HepG2 (cell line): Measurements from ENCODE around the gene LYSMD1. TPM values are rescaled to one million over a fixed set of nuclear protein-coding genes. Genes with fewer than 3 reads are reported as not detected.

Experiments
- ATAC-seq: fragments of 200-7000 bp; cut with Tn5 transposase; 3 replicates; pipeline ENCODE4 v1.9.1; 2020; ENCODE audit warnings: mild to moderate bottlenecking, moderate library complexity
- BruUV-seq: library from RNA; stranded (reverse); fragments of 400-500 nt; replicated peaks from 2 replicates; lab custom pipeline; 2021; lab: Mats Ljungman, UMichigan
- CTCF ChIA-PET: fragments of 300-600 bp; formaldehyde crosslinking; extraction: SDS; loops from one replicate; lab custom pipeline; 2021; ENCODE audit warnings: low total read pairs, inconsistent platforms, low intra/inter-chr PET ratio; lab: Yijun Ruan, JAX
- POLR2A ChIA-PET: fragments of 350-600 bp; sonication (Branson Sonifier 250); formaldehyde crosslinking; loops from one replicate; lab custom pipeline; 2020; ENCODE audit warnings: antibody characterized with exemption, inconsistent platforms; lab: Yijun Ruan, JAX
- DNase-seq: peaks from one replicate; pipeline ENCODE4 v3.0.0-alpha.2; 2015; ENCODE audit warnings: low spot score
- FAIRE-seq: peaks from 3 replicates; lab custom pipeline; 2011; peaks lifted over from hg19 to GRCh38; lab: Jason Lieb, UNC
- H2AFZ ChIP-seq: one replicate; pipeline ENCODE4 v1.6.1; 2011; ENCODE audit warnings: low read length, inconsistent platforms
- H3K27ac ChIP-seq: fragments of 300-600 bp; 3 replicates; pipeline ENCODE4 v1.8.0; 2011; ENCODE audit warnings: mixed run types, mild to moderate bottlenecking, mixed read lengths, low read length, inconsistent platforms; ENCODE audit not compliant: insufficient read depth; ENCODE audit errors: extremely low read length
- H3K27me3 ChIP-seq, 2 experiments: fragments of 200-600 bp in 1 of 2; 2 replicates in 1 of 2; 3 replicates in 1 of 2; pipeline versions ENCODE4 v1.6.0 to v1.8.0; 2011; ENCODE audit warnings: low read length in 2 of 2, mild to moderate bottlenecking in 2 of 2, moderate library complexity in 2 of 2, inconsistent platforms in 1 of 2; ENCODE audit not compliant: insufficient read depth in 2 of 2, control insufficient read depth in 1 of 2
- H3K36me3 ChIP-seq, 2 experiments: fragments of 200-600 bp in 1 of 2; replicated peaks in 1 of 2; 2 replicates in 1 of 2; 3 replicates in 1 of 2; pipeline versions ENCODE4 v1.5.1 to v1.8.0; 2011; ENCODE audit warnings: low read length in 2 of 2, inconsistent platforms in 1 of 2; ENCODE audit not compliant: insufficient read depth in 2 of 2, control insufficient read depth in 1 of 2
- H3K4me1 ChIP-seq: 2 replicates; pipeline ENCODE4 v1.5.1; 2012; ENCODE audit warnings: low read length, inconsistent platforms; ENCODE audit not compliant: insufficient read depth
- H3K4me2 ChIP-seq: 2 replicates; pipeline ENCODE4 v1.6.0; 2011; ENCODE audit warnings: low read depth, low read length, inconsistent platforms
- H3K4me3 ChIP-seq, 3 experiments: fragments of 200-600 bp in 1 of 3; sonication (generic), shearing (Covaris generic) in 1 of 3; replicated peaks in 1 of 3; 2 replicates each; pipeline ENCODE4 v1.5.1; 2011 to 2016; ENCODE audit warnings: low read length in 3 of 3, inconsistent platforms in 2 of 3, low read depth in 2 of 3, mild to moderate bottlenecking in 2 of 3, control low read depth in 1 of 3, mixed read lengths in 1 of 3; ENCODE audit not compliant: insufficient read depth in 1 of 3
- H3K79me2 ChIP-seq: one replicate; pipeline ENCODE4 v1.6.1; 2011; ENCODE audit warnings: low read length, inconsistent platforms; ENCODE audit not compliant: insufficient read depth
- H3K9ac ChIP-seq: 2 replicates; pipeline ENCODE4 v1.6.0; 2011; ENCODE audit warnings: mild to moderate bottlenecking, low read depth, low read length, inconsistent platforms; ENCODE audit not compliant: insufficient read depth
- H3K9me3 ChIP-seq: 2 replicates; pipeline ENCODE4 v1.5.1; 2012; ENCODE audit warnings: mild to moderate bottlenecking, low read length
- H4K20me1 ChIP-seq: 2 replicates; pipeline ENCODE4 v1.6.0; 2011; ENCODE audit warnings: inconsistent platforms, mild to moderate bottlenecking, low read length, moderate library complexity; ENCODE audit not compliant: insufficient read depth
- AKAP8 ChIP-seq: sonication (generic); formaldehyde crosslinking; IDR thresholded peaks from 2 replicates; pipeline ENCODE4 v1.5.1; 2020; ENCODE audit warnings: mild to moderate bottlenecking, missing genetic modification reagents
- CBX1 ChIP-seq: IDR thresholded peaks from one replicate; pipeline ENCODE4 v1.6.1; 2016; ENCODE audit warnings: antibody characterized with exemption, low read depth
- HDAC2 ChIP-seq: sonication (generic); formaldehyde crosslinking; IDR thresholded peaks from 2 replicates; pipeline ENCODE4 v1.4.0; 2020; ENCODE audit warnings: missing genetic modification reagents
- HDAC6 ChIP-seq: fragments of 200-600 bp; sonication (generic); IDR thresholded peaks from 2 replicates; pipeline ENCODE4 v1.7.0; 2017; ENCODE audit warnings: mild to moderate bottlenecking, antibody characterized with exemption, low read length, low read depth
- HMGA1 ChIP-seq: sonication (generic); formaldehyde crosslinking; conservative IDR thresholded peaks from 2 replicates; pipeline ENCODE4 v1.4.0; 2020; ENCODE audit warnings: missing genetic modification reagents
- MEF2D ChIP-seq: sonication (generic); formaldehyde crosslinking; IDR thresholded peaks from 2 replicates; pipeline ENCODE4 v1.5.1; 2020; ENCODE audit warnings: mild to moderate bottlenecking, missing genetic modification reagents
- NFKB2 ChIP-seq: sonication (generic); formaldehyde crosslinking; IDR thresholded peaks from 2 replicates; pipeline ENCODE4 v1.4.0; 2020; ENCODE audit warnings: missing genetic modification reagents, borderline replicate concordance
- PHF8 ChIP-seq: sonication (generic); formaldehyde crosslinking; IDR thresholded peaks from 2 replicates; pipeline ENCODE4 v1.5.0; 2020; ENCODE audit warnings: missing genetic modification reagents
- SOX13 ChIP-seq, 3 experiments: fragments of 450-650 bp in 1 of 3; sonication (generic) in 1 of 3; formaldehyde crosslinking in 1 of 3; IDR thresholded peaks in 2 of 3; conservative IDR thresholded peaks in 1 of 3; 2 replicates each; pipeline versions ENCODE4 v1.5.0 to v1.6.1; 2016 to 2020; ENCODE audit warnings: antibody characterized with exemption in 1 of 3, mild to moderate bottlenecking in 1 of 3, missing compliant biosample characterization in 1 of 3, missing genetic modification reagents in 1 of 3, moderate library complexity in 1 of 3
- TFDP2 ChIP-seq: sonication (generic); formaldehyde crosslinking; IDR thresholded peaks from 2 replicates; pipeline ENCODE4 v1.4.0; 2020; ENCODE audit warnings: missing genetic modification reagents
- THRA ChIP-seq: sonication (generic); formaldehyde crosslinking; IDR thresholded peaks from 2 replicates; pipeline ENCODE4 v1.4.0; 2020; ENCODE audit warnings: missing genetic modification reagents, borderline replicate concordance
- XRCC5 ChIP-seq: fragments of 200-400 bp; formaldehyde crosslinking; optimal IDR thresholded peaks from 2 replicates; pipeline ENCODE3; 2017; ENCODE audit warnings: mild to moderate bottlenecking, low read length
- ZMYM4 ChIP-seq: sonication (generic); formaldehyde crosslinking; IDR thresholded peaks from 2 replicates; pipeline ENCODE4 v1.8.1; 2023; ENCODE audit warnings: mild to moderate bottlenecking, missing genetic modification reagents
- ZNF160 ChIP-seq: sonication (generic); formaldehyde crosslinking; IDR thresholded peaks from 2 replicates; pipeline ENCODE4 v1.8.0; 2022; ENCODE audit warnings: mild to moderate bottlenecking, inconsistent platforms, missing genetic modification reagents
- ZNF18 ChIP-seq: sonication (generic); formaldehyde crosslinking; IDR thresholded peaks from 2 replicates; pipeline ENCODE4 v1.8.0; 2022; ENCODE audit warnings: mild to moderate bottlenecking, missing genetic modification reagents; ENCODE audit not compliant: insufficient replicate concordance
- ZNF263 ChIP-seq: sonication (generic); formaldehyde crosslinking; IDR thresholded peaks from 2 replicates; pipeline ENCODE4 v1.4.0; 2020; ENCODE audit warnings: missing genetic modification reagents
- WGBS: methylation state at CpG from one replicate; pipeline ENCODE4 v1.1.6; 2017; ENCODE audit warnings: low lambda C conversion rate; 5-methylcytosine and 5-hydroxymethylcytosine counted together
- in situ Hi-C: cut with HindIII; loops from 2 replicates; pipeline ENCODE4 v1.10.0; 2017; ENCODE audit warnings: low pct_unique_long_range_greater_than_20kb; ENCODE audit not compliant: extremely low pct_ligation_motif_present
- intact Hi-C: fragments of 100-400 bp; cut with micrococcal nuclease; formaldehyde crosslinking; loops from one replicate; pipeline ENCODE4 v1.10.0; 2022; ENCODE audit not compliant: unreplicated experiment
- polyA plus RNA-seq, 8 experiments: library from polyadenylated mRNA; depleted of rRNA in 3 of 8; stranded (reverse) in 7 of 8; unstranded in 1 of 8; fragments of >200 nt; fragmentation: Illumina TruSeq in 4 of 8; extraction: Trizol in 4 of 8; gene quantifications; 2 replicates each; pipeline versions ENCODE4 v1.2.1 to v1.2.3, GENCODE V29; 2011 to 2016; ENCODE audit warnings: low read depth in 4 of 8, missing spikeins in 1 of 8, mixed read lengths in 1 of 8; ENCODE audit not compliant: insufficient read depth in 1 of 8
- total RNA-seq, 5 experiments: library from RNA; depleted of rRNA; stranded (reverse); fragments of >200 nt; fragmentation: Illumina TruSeq; extraction: Trizol; gene quantifications; 2 replicates each; pipeline ENCODE4 v1.2.3, GENCODE V29; 2016; ENCODE audit warnings: low read depth in 1 of 5
- TF ChIP-seq, protein P1 (sequence below): sonication (generic); formaldehyde crosslinking; IDR thresholded peaks from 2 replicates; pipeline ENCODE4 v1.5.0; 2020; ENCODE audit warnings: mild to moderate bottlenecking, missing genetic modification reagents

Gene LYSMD1
- total and polyA plus RNA-seq, 2 of the 13 experiments (the other 11 are each of a cell fraction or from before 2014, with no cell fraction given), result 3.8 to 4.8 TPM

DNA sequence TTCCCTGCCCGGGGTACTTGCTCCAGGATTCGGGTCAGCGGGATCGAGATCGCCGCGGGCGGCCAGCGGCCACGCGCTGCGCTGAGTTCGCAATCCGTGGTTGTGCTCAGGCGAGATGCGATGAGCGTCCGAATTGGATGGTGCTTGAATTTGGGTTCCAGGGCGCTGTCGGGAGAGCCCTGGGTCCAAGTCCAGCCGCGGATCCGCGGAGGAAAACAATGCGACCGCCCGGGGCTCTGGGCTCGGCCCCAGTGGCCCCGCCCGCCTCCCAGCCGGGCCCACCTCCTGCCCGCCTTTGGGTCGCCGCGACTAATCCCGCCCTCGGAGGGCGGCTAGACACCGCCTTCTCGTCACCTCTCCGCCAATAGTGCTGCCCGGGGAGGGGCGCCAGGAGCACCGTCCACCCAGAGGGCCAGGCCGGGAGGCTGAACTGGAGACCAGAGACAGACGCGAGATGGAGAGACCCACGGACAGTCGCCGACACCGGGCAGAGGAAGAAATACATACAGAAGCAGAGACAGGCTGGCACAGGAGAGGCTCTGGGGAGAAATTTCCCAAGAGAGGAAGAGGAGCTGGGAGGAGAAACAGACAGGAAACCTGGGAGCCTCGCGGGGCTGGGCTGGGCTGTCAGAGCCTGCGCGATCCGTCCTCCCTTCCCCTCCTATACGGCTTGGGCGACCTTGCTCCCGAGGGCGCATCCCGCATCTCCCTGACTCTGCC, 19.1 kb downstream of the LYSMD1 start, which contains the start of gene SEMA6C:
Gene SEMA6C, minus strand, starts transcription at position 220 of the 720 bp plus-strand sequence. CDS start 4,010 bp downstream, outside the sequence.
- Histone ChIP-seq H3K79me2 (no peaks in the 10 kb centered on the region), H3K27me3 (no peaks in the 10 kb centered on the region), H3K9me3 (no peaks in the 10 kb centered on the region), H3K4me2 (peak within 1 kb of the TSS; percentile 95), H3K27ac (peak within 1 kb of the TSS; percentile 55), H3K36me3 (no peaks in the 10 kb centered on the region), H3K4me3 (peak within 1 kb of the TSS; percentile 73 to 77 (median 77)), H2AFZ (peak within 1 kb of the TSS; percentile 46), H3K4me1 (peaks cover 33% of the 10 kb centered on the region), H3K9ac (peak within 1 kb of the TSS; percentile 63), H4K20me1 (no peaks in the 10 kb centered on the region)
- DNase-seq (peak; percentile 82), FAIRE-seq (peak; percentile 72), ATAC-seq (peak; percentile 98)
- intact Hi-C loops, result loop anchor here (1.0 to 5.0 kb wide), 2 partner anchors 122 to 134 kb away; no protein-coding TSS in a partner anchor
- ChIA-PET CTCF (no interaction called here), POLR2A (no interaction called here)
- in situ Hi-C loops, result no loop called here
- WGBS, result 0% methylated on average over 31 of the region's 61 CpGs
- BruUV-seq, result no TSS peak
- TF ChIP-seq ZNF18 (CRISPR knock-in tag) (peak; percentile 76), ZNF263 (CRISPR knock-in tag) (peak; percentile 96), AKAP8 (CRISPR knock-in tag) (0 out of 2 replicates have a peak, but pooled peaks have one; percentile 23), ZMYM4 (peak; percentile 16; the same call in 1 of the 2 replicates), HMGA1 (CRISPR knock-in tag) (no peak), HDAC6 (no peak), TFDP2 (CRISPR knock-in tag) (peak; percentile 30; the same call in 1 of the 2 replicates), CBX1 (no peak), NFKB2 (CRISPR knock-in tag) (no peak), HDAC2 (CRISPR knock-in tag) (peak; percentile 21; the same call in 1 of the 2 replicates), ZNF160 (0 out of 2 replicates have a peak, but pooled peaks have one; percentile 26), MEF2D (CRISPR knock-in tag) (peak; percentile 74), SOX13 (IDR thresholded peaks at IDR 0.05) (no peak), SOX13 (CRISPR knock-in tag; conservative IDR thresholded peaks at IDR 0.05 in 1 of 2, IDR thresholded peaks at IDR 0.05 in 1 of 2) (peak in 1 of 2 experiments; percentile 38; a peak in 1 of 4 replicates), XRCC5 (peak; percentile 37), THRA (CRISPR knock-in tag) (peak; percentile 37; the same call in 1 of the 2 replicates), PHF8 (CRISPR knock-in tag) (peak; percentile 59; the same call in 1 of the 2 replicates)
- TF ChIP-seq, protein P1, sequence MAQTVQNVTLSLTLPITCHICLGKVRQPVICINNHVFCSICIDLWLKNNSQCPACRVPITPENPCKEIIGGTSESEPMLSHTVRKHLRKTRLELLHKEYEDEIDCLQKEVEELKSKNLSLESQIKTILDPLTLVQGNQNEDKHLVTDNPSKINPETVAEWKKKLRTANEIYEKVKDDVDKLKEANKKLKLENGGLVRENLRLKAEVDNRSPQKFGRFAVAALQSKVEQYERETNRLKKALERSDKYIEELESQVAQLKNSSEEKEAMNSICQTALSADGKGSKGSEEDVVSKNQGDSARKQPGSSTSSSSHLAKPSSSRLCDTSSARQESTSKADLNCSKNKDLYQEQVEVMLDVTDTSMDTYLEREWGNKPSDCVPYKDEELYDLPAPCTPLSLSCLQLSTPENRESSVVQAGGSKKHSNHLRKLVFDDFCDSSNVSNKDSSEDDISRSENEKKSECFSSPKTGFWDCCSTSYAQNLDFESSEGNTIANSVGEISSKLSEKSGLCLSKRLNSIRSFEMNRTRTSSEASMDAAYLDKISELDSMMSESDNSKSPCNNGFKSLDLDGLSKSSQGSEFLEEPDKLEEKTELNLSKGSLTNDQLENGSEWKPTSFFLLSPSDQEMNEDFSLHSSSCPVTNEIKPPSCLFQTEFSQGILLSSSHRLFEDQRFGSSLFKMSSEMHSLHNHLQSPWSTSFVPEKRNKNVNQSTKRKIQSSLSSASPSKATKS (CRISPR knock-in tag), result peak; percentile 23; the same call in 1 of the 2 replicates
